ENCODE results near the gene CDH23.
A peak's percentile ranks its signal among the peaks of the same experiment; 100 is the strongest.

The CDH23 gene

GRCh38 chr10:71695502-71696476 lies 299.1 kb downstream of the CDH23 start:
- no peak for DNase-seq (ENCODE audit: low read depth in 1 of 2, low spot score in 1 of 2)

GRCh38 chr10:71696628-71697326 lies 300.1 kb downstream of the CDH23 start:
- peak; percentile 37 to 54 for DNase-seq (ENCODE audit: low read depth in 1 of 2, low spot score in 1 of 2)

GRCh38 chr10:71697938-71698709 lies 301.4 kb downstream of the CDH23 start:
- peak in 1 of 2 donors; percentile 34 for DNase-seq (ENCODE audit: low read depth in 1 of 2, low spot score in 1 of 2)

- DNase-seq (ENCODE audit: low read depth in 1 of 2, low spot score in 1 of 2): no peak
Observed at GRCh38 chr10:71698737-71699136, 302.0 kb downstream of the CDH23 start.

GRCh38 chr10:71700731-71701368 lies 304.1 kb downstream of the CDH23 start:
- no peak for DNase-seq (ENCODE audit: low read depth in 1 of 2, low spot score in 1 of 2)

- DNase-seq (ENCODE audit: low read depth in 1 of 2, low spot score in 1 of 2): no peak
Observed at GRCh38 chr10:71701496-71702132, 304.9 kb downstream of the CDH23 start.

GRCh38 chr10:71703577-71703976 lies 306.9 kb downstream of the CDH23 start:
- no peak for DNase-seq (ENCODE audit: low read depth in 1 of 2, low spot score in 1 of 2)

GRCh38 chr10:71704816-71705215 lies 308.1 kb downstream of the CDH23 start:
- DNase-seq (ENCODE audit: low read depth in 1 of 2, low spot score in 1 of 2): no peak

- DNase-seq (ENCODE audit: low read depth in 1 of 2, low spot score in 1 of 2): no peak
Observed at GRCh38 chr10:71705582-71705981, 308.9 kb downstream of the CDH23 start.

- no peak for DNase-seq (ENCODE audit: low read depth in 1 of 2, low spot score in 1 of 2)
Observed at GRCh38 chr10:71706216-71707121, 309.7 kb downstream of the CDH23 start.

- no peak for DNase-seq (ENCODE audit: low read depth in 1 of 2, low spot score in 1 of 2)
Observed at GRCh38 chr10:71707240-71707789, 310.6 kb downstream of the CDH23 start.

GRCh38 chr10:71708301-71708703 lies 311.6 kb downstream of the CDH23 start:
- peak; percentile 35 to 43 for DNase-seq (ENCODE audit: low read depth in 1 of 2, low spot score in 1 of 2)

GRCh38 chr10:71708897-71709882 lies 312.5 kb downstream of the CDH23 start:
- DNase-seq (ENCODE audit: low read depth in 1 of 2, low spot score in 1 of 2): no peak

GRCh38 chr10:71710519-71710918 lies 313.8 kb downstream of the CDH23 start:
- DNase-seq (ENCODE audit: low read depth in 1 of 2, low spot score in 1 of 2): no peak

GRCh38 chr10:71711052-71711623 lies 314.4 kb downstream of the CDH23 start:
- DNase-seq (ENCODE audit: low read depth in 1 of 2, low spot score in 1 of 2): no peak

- DNase-seq (ENCODE audit: low read depth in 1 of 2, low spot score in 1 of 2): no peak
Observed at GRCh38 chr10:71712170-71712569, 315.4 kb downstream of the CDH23 start.

- DNase-seq (ENCODE audit: low read depth in 1 of 2, low spot score in 1 of 2): no peak
Observed at GRCh38 chr10:71712572-71713134, 315.9 kb downstream of the CDH23 start.
